Testis (tissue), 2 donors: ENCODE data around the gene KDM6B.

Source experiments
- CTCF ChIP-seq, 3 experiments: fragments of 450-650 bp in 2 of 3; fragments of 200-600 bp in 1 of 3; sonication (generic) in 1 of 3; IDR thresholded peaks; one replicate each; pipeline ENCODE4 v1.5.1; 2016 to 2019; ENCODE audit warnings: antibody characterized with exemption in 3 of 3, mild to moderate bottlenecking in 2 of 3, moderate library complexity in 1 of 3
- POLR2A ChIP-seq: fragments of 450-650 bp; IDR thresholded peaks from one replicate; pipeline ENCODE4 v1.6.1; 2017; ENCODE audit warnings: antibody characterized with exemption, mild to moderate bottlenecking, moderate library complexity

- TF ChIP-seq CTCF (IDR thresholded peaks at IDR 0.05): no peak
- no peak for TF ChIP-seq POLR2A
Observed at GRCh38 chr17:7849751-7850504, 15.9 kb downstream of the KDM6B start.
